SW480 (cell line): Measurements from ENCODE around the gene ARL8A.
"Not testable (repeated sequence)": the region's sequence is repeated elsewhere in the genome, so short reads cannot be mapped to it uniquely, and the experiment has no call there.

Experiments
- DNase-seq: peaks from one replicate; pipeline ENCODE4 v3.0.0-alpha.2; 2016; ENCODE audit warnings: low spot score

ARL8A gene

GRCh38 chr1:202144402-202145067 lies at the start of gene ARL8A:
Gene ARL8A (minus strand): TSS chr1:202144737. CDS start chr1:202144572, 165 bp downstream.
- DNase-seq, result peak; percentile 27

GRCh38 chr1:202194328-202194648 lies 49.8 kb upstream of the ARL8A start:
- DNase-seq, result no peak

GRCh38 chr1:202193614-202194327 lies 49.2 kb upstream of the ARL8A start, which contains the start of gene LGR6:
Gene LGR6 (plus strand): TSS chr1:202193799. CDS start chr1:202193990, 191 bp downstream.
- no peak for DNase-seq

- DNase-seq, result peak; percentile 54
Observed at GRCh38 chr1:202192770-202193613, 48.5 kb upstream of the ARL8A start.

- not testable (repeated sequence) for DNase-seq
Observed at GRCh38 chr1:202191391-202191790, 46.9 kb upstream of the ARL8A start.

- no peak for DNase-seq
Observed at GRCh38 chr1:202189918-202190715, 45.6 kb upstream of the ARL8A start.

- DNase-seq, result peak; percentile 59
Observed at GRCh38 chr1:202189001-202189790, 44.7 kb upstream of the ARL8A start.

GRCh38 chr1:202187697-202188407 lies 43.3 kb upstream of the ARL8A start:
- no peak for DNase-seq

- no peak for DNase-seq
Observed at GRCh38 chr1:202187041-202187671, 42.6 kb upstream of the ARL8A start.

GRCh38 chr1:202186327-202186726 lies 41.8 kb upstream of the ARL8A start:
- DNase-seq, result no peak

GRCh38 chr1:202184750-202185460 lies 40.4 kb upstream of the ARL8A start:
- peak; percentile 76 for DNase-seq

GRCh38 chr1:202182040-202182877 lies 37.7 kb upstream of the ARL8A start:
- DNase-seq, result no peak

GRCh38 chr1:202181586-202181985 lies 37.0 kb upstream of the ARL8A start:
- DNase-seq, result no peak

- DNase-seq, result not testable (repeated sequence)
Observed at GRCh38 chr1:202180751-202181139, 36.2 kb upstream of the ARL8A start.

- no peak for DNase-seq
Observed at GRCh38 chr1:202179828-202180750, 35.6 kb upstream of the ARL8A start.

- DNase-seq, result no peak
Observed at GRCh38 chr1:202176949-202177927, 32.7 kb upstream of the ARL8A start.
